ENCODE measurements around the gene N4BP3. TPM values are rescaled to one million over a fixed set of nuclear protein-coding genes. Genes with fewer than 3 reads are reported as not detected.
A peak's percentile ranks its signal among the peaks of the same experiment; 100 is the strongest.

Gene N4BP3
- total RNA-seq, 1 donor from 2014 or later, result 7.9 TPM

DNA sequence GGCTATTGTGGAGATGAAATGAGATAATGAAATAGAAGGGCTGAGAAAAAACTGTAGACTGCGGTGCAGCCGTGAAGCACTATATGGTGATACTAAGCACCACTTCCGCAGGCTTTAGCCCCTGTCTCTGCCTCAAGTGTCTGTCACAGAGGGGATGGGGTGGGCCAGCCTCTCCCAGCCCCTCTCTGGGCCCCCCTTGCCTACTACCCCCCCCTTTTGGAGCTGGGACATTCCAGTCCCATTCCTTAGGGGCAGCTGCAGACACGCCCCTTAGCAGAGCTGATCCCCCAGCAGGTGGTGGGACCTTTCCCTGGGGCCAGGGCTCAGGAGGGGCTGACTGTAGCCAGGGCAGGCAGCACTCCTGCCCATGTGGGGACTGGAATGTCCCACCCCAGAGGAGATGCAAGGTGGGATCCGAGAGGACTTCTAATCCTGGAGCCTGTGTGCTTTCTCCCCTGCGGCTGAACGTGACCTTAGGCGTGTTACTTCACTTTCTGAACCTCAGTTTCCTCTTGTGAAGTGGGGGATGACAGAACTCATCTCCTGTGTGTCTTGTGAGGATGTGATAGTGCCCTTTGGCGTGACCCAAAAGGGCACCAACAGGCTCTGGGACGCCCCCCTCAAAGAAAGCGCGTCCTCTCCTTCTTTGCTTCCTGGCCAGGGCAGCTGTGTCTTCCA is 1.9 kb downstream of the N4BP3 start:
- peaks cover 35% of the 10 kb centered on the region for H3K4me1 ChIP-seq
- intact Hi-C loops (cut with DNase I), result no loop called here
- H3K27me3 ChIP-seq (ENCODE audit: low read depth), result peaks cover 32% of the 10 kb centered on the region
- no peak for DNase-seq
- ATAC-seq, result no peak
- H3K4me3 ChIP-seq, result peak overlapping the region; percentile 63
- H3K36me3 ChIP-seq, result no peaks in the 10 kb centered on the region
- H3K9me3 ChIP-seq, result peaks cover 3% of the 10 kb centered on the region
- TF ChIP-seq, protein P1, sequence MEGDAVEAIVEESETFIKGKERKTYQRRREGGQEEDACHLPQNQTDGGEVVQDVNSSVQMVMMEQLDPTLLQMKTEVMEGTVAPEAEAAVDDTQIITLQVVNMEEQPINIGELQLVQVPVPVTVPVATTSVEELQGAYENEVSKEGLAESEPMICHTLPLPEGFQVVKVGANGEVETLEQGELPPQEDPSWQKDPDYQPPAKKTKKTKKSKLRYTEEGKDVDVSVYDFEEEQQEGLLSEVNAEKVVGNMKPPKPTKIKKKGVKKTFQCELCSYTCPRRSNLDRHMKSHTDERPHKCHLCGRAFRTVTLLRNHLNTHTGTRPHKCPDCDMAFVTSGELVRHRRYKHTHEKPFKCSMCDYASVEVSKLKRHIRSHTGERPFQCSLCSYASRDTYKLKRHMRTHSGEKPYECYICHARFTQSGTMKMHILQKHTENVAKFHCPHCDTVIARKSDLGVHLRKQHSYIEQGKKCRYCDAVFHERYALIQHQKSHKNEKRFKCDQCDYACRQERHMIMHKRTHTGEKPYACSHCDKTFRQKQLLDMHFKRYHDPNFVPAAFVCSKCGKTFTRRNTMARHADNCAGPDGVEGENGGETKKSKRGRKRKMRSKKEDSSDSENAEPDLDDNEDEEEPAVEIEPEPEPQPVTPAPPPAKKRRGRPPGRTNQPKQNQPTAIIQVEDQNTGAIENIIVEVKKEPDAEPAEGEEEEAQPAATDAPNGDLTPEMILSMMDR (IDR thresholded peaks at IDR 0.05), result no peak
- H3K27ac ChIP-seq, result peak overlapping the region; percentile 74

DNA sequence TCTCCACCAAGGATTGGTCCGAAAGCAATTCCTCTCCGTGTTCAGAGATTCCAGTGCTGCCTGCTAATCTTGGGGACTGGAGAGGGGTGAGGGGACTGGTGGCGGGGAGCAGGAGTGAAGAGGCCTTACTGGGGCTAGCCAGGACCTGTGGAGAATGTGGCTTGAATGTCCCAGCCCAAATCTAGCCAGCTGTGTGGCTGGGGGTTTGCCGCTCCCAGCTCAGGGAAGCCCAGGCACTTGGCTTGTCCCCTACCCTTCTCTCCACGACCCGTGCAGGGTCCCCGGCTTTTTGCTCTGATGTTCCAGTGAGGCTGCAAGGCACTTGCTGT is 2.4 kb downstream of the N4BP3 start:
- TF ChIP-seq, protein P1 (IDR thresholded peaks at IDR 0.05), result no peak
- peak overlapping the region; percentile 74 for H3K27ac ChIP-seq
- peaks cover 35% of the 10 kb centered on the region for H3K27me3 ChIP-seq (ENCODE audit: low read depth)
- ATAC-seq (no peak), DNase-seq (no peak)
- H3K4me1 ChIP-seq, result peaks cover 37% of the 10 kb centered on the region
- H3K4me3 ChIP-seq, result peak overlapping the region; percentile 63
- H3K9me3 ChIP-seq, result peaks cover 3% of the 10 kb centered on the region
- no peaks in the 10 kb centered on the region for H3K36me3 ChIP-seq
- intact Hi-C loops (cut with DNase I), result no loop called here

DNA sequence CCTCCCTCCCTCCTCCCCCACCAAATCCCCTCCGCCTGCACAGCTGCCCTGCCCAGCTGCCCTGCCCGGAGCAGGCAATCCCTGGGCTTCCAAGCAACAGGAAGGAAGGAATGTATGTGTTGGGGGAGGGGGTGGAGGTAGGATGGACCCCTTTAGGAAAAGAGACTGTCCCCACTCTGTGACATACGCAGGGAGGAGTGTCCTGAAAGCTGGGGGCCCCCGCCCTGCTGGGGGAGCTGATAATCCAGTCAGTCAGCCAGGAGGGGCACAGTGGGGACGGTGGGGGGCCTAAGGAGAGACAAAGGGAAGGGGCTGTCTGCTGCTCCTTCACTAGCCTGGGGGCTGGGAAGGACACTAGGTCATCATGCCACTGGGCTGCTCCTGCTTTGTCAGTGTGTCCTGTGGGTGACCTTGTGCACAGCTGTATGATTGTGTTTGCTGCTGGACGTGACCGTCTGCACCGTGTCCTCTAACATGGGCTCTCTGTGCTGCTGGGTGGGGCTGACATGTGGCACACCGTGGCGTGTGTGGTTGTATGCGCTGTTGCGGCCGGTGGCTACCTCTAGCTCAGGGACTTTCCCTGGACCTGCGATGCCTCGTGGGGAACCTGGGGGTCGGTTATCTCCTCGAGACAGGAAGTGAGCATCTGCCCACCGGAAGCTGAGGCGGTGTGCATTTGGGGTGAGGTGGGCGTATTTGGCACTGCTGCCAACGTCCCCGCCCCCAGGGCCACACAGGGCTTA is 3.0 kb downstream of the N4BP3 start:
- DNase-seq, result no peak
- peak in 1 of 2 donors; percentile 5 for ATAC-seq
- intact Hi-C loops (cut with DNase I), result no loop called here
- Histone ChIP-seq H3K27ac (peak overlapping the region; percentile 74), H3K4me1 (peaks cover 42% of the 10 kb centered on the region), H3K36me3 (no peaks in the 10 kb centered on the region), H3K4me3 (peak overlapping the region; percentile 63), H3K9me3 (peaks cover 3% of the 10 kb centered on the region), H3K27me3 (ENCODE audit: low read depth) (peaks cover 40% of the 10 kb centered on the region)
- TF ChIP-seq, protein P1 (IDR thresholded peaks at IDR 0.05), result no peak

DNA sequence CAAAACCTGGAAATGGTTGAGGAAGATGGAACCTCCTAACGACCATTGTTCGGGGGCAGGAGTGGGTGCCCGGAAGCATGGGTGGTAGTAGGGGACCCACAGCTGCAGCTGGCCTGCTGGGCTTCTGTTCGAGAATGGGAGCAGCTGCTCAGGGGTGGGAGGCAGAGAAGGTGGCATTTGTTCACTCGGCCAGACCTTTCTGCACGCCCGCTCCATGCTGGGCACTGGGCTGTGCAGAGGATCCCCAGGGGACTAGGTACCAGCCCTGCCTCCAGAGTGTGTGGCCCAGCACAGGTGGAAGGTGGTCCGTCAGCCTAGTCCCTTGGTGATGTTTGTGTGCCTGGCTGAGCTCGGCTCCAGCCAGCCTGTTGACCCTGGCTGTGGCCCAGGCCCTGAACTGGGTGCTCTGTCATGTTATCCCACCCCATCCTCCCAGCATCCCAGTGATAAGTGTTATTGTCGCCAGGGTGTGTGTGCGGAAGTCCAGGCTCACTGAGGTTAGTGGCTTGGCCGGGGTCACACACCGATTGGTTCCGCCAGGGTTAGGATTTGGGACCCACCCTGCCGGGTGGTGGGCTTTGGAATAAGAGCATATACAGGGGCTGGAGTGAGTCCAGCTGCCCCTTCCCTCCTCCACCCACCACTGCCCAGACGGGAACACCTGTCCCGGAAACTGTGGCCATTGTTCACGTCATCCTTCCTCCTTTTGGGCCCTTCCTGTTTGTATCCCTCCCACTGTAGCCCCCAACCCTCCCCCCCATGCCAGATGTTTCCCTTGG is 4.8 kb downstream of the N4BP3 start:
- TF ChIP-seq, protein P1 (IDR thresholded peaks at IDR 0.05), result no peak
- intact Hi-C loops (cut with DNase I), result no loop called here
- H3K4me3 ChIP-seq, result no peak overlapping the region
- H3K27me3 ChIP-seq (ENCODE audit: low read depth), result peaks cover 41% of the 10 kb centered on the region
- DNase-seq (no peak), ATAC-seq (no peak)
- peaks cover 46% of the 10 kb centered on the region for H3K4me1 ChIP-seq
- no peaks in the 10 kb centered on the region for H3K9me3 ChIP-seq
- peak overlapping the region; percentile 48 for H3K27ac ChIP-seq
- H3K36me3 ChIP-seq, result no peaks in the 10 kb centered on the region

DNA sequence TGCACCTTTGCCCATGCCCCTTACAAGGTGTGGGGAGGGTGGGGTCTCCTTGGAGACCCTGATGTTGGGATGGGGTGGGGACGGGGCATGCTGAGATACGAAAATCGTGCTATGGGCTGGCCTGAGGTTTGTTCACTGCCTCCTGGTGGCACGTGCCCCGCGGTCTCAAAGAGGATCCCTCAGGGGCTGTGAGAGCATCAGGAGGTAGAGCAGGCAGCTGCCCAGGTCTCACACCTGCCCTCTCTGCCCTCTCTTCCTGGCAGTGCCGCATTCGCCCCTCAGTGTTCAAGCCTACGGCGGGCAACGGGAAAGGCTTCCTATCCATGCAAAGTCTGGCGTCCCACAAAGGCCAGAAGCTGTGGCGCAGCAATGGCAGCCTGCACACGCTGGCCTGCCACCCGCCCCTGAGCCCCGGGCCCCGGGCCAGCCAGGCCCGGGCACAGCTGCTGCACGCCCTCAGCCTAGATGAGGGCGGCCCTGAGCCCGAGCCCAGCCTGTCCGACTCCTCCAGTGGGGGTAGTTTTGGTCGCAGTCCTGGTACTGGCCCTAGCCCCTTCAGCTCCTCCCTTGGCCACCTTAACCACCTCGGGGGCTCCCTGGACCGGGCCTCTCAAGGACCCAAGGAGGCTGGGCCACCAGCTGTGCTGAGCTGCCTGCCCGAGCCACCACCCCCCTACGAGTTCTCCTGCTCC is 6.7 kb downstream of the N4BP3 start:
- DNase-seq (peak; percentile 43), ATAC-seq (no peak)
- no peaks in the 10 kb centered on the region for H3K9me3 ChIP-seq
- peaks cover 34% of the 10 kb centered on the region for H3K4me1 ChIP-seq
- TF ChIP-seq, protein P1 (IDR thresholded peaks at IDR 0.05), result no peak
- no peak overlapping the region for H3K27ac ChIP-seq
- H3K27me3 ChIP-seq (ENCODE audit: low read depth), result peaks cover 26% of the 10 kb centered on the region
- intact Hi-C loops (cut with DNase I), result no loop called here
- H3K4me3 ChIP-seq, result no peak overlapping the region
- H3K36me3 ChIP-seq, result no peaks in the 10 kb centered on the region
